AG09309 (cell line): ENCODE data around the gene XDH.

Experiments used
- DNase-seq: peaks from one replicate; pipeline ENCODE4 v3.0.0-alpha.2; 2010; ENCODE audit warnings: low read depth
- H3K4me3 ChIP-seq: 2 replicates; pipeline ENCODE4 v1.5.1; 2011; ENCODE audit warnings: mild to moderate bottlenecking, low read depth, low read length, moderate library complexity; ENCODE audit not compliant: control insufficient read depth
- CTCF ChIP-seq: IDR thresholded peaks from 2 replicates; pipeline ENCODE4 v1.5.1; 2011; ENCODE audit warnings: mild to moderate bottlenecking, low read depth, low read length, inconsistent platforms; ENCODE audit not compliant: insufficient read depth, control insufficient read depth; ENCODE audit errors: missing control alignments

XDH gene

GRCh38 chr2:31430439-31431165, 16.1 kb upstream of the XDH start:
- no peak overlapping the region for H3K4me3 ChIP-seq

GRCh38 chr2:31429759-31430438, 15.4 kb upstream of the XDH start:
- no peak for DNase-seq
- no peak for TF ChIP-seq CTCF
- no peak overlapping the region for H3K4me3 ChIP-seq

More at GRCh38 chr2:31430439-31431165, 16.1 kb upstream of the XDH start:
- TF ChIP-seq CTCF = no peak
- no peak for DNase-seq

- no peak for DNase-seq
- TF ChIP-seq CTCF = no peak
- no peak overlapping the region for H3K4me3 ChIP-seq
Observed at GRCh38 chr2:31429040-31429439, 14.5 kb upstream of the XDH start.

- peak; percentile 30 for TF ChIP-seq CTCF
- H3K4me3 ChIP-seq = no peak overlapping the region
- DNase-seq = no peak
Observed at GRCh38 chr2:31428001-31428418, 13.5 kb upstream of the XDH start.

GRCh38 chr2:31426096-31426495, 11.6 kb upstream of the XDH start:
- DNase-seq = no peak
- no peak overlapping the region for H3K4me3 ChIP-seq
- no peak for TF ChIP-seq CTCF

- H3K4me3 ChIP-seq = no peak overlapping the region
- no peak for TF ChIP-seq CTCF
- DNase-seq = no peak
Observed at GRCh38 chr2:31421634-31422033, 7.1 kb upstream of the XDH start.
